Measurements from ENCODE around the gene CIBAR2.

DNA sequence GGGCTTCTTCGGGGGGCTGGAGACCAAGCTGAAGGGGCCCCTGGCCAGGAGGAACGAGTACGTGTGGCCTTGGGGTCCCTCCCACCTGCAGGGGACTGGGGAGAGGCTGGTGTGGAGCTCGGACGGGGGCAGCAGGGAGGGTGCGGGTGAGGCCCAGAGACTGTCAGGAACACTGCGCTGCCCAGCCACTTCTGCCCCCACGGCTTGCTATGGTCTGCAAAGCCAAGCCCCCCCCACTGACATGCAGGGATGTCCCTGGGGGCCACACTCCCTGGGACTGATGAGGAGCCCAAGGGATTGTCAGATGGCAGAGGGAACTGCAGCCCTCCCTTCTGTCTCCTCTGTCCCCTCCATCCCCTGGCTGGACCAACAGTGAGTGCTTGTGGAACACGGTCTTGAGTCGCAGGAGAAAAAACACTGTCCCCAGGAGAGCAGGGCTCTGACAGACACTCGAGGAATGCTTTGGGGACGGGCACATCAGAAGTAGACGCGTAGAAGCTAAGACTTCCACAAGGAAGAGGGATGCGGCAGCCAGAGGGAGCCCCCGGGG lies 34.6 kb downstream of the CIBAR2 start:
- no peak for TF ChIP-seq POLR2A (IDR thresholded peaks at IDR 0.05)
- TF ChIP-seq, protein P1, sequence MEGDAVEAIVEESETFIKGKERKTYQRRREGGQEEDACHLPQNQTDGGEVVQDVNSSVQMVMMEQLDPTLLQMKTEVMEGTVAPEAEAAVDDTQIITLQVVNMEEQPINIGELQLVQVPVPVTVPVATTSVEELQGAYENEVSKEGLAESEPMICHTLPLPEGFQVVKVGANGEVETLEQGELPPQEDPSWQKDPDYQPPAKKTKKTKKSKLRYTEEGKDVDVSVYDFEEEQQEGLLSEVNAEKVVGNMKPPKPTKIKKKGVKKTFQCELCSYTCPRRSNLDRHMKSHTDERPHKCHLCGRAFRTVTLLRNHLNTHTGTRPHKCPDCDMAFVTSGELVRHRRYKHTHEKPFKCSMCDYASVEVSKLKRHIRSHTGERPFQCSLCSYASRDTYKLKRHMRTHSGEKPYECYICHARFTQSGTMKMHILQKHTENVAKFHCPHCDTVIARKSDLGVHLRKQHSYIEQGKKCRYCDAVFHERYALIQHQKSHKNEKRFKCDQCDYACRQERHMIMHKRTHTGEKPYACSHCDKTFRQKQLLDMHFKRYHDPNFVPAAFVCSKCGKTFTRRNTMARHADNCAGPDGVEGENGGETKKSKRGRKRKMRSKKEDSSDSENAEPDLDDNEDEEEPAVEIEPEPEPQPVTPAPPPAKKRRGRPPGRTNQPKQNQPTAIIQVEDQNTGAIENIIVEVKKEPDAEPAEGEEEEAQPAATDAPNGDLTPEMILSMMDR (IDR thresholded peaks at IDR 0.05), result no peak
- no peak for TF ChIP-seq EP300 (IDR thresholded peaks at IDR 0.05)
- TF ChIP-seq POLR2AphosphoS5 (IDR thresholded peaks at IDR 0.05), result no peak

Measured in sigmoid colon (tissue), 4 donors.